NCI-H82 treated with DMSO at 0.1 percent for 48 hours (cell line): Measurements from ENCODE around the gene IWS1.

Experiments used
- DNase-seq: peaks from one replicate; lab custom pipeline; 2025; ENCODE audit not compliant: unreplicated experiment; lab: John Stamatoyannopoulos, UW

Gene IWS1

DNA sequence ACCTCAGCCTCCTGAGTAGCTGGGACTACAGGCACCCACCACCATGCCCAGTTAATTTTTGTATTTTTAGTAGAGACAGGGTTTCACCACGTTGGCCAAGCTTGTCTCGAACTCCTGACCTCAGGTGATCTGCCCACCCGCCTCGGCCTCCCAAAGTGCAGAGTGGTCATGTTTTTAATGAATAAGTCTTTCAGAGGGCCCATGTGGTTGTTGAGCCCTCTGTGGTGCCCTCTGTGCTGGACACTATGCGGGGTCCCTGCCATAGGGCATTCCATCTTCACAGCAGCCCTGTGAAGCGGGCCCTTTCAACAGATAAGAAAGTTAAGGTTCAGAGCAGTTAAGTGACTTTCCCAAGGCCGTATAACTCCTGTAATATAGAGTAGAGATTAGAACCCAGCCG is 35.1 kb upstream of the IWS1 start:
- no peak for DNase-seq

DNA sequence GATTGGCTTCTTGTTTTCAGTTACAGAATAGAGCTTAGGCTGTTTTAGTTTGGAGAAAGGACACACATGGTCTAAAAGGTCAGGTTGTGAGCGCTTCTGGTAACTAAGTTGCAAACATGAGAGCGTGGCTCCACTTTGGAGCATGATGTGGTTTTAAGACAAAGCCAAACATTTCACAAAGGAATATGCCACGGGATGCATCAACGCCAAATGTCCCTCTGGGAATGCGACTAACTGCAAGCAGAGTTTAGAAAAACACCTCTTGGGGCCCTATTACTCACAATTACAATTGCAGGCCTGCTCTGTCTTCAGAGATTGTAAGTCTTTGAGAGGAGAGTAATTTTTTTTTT is 34.6 kb upstream of the IWS1 start:
- DNase-seq, result no peak

DNA sequence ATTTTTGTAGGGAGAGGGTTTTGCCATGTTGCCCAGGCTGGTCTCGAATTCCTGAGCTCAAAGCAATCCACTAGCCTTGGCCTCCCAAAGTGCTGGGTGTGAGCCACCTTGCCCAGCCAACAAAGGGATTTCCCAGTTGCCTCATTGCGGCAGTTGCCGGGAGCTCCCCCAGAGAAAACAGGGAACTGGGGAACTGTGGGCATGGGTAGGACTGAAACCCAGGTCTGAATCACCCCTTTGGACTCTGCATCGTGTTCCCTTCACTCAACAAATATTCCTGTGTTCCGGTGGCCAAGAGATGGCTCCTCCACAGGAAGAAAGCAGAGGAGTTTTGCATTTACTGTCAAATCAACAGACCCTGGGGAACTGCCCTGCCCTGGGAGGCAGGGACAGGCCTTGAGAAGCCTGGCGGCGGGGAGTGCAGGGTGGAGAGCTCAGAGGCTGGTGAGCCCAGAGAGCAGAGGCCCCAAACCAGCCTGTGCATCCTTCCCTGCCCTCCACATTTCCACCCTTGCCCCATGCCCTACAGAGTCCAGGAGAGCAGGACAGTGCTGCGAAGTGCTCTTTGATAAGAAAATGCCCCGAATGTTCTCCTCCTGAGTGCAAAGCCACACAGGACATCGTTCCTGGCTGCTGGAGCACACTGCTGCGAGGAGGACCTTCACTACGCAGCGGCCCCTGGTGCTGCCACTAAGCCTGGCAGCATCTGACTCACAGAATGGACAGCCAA is 34.1 kb upstream of the IWS1 start:
- DNase-seq, result no peak

DNA sequence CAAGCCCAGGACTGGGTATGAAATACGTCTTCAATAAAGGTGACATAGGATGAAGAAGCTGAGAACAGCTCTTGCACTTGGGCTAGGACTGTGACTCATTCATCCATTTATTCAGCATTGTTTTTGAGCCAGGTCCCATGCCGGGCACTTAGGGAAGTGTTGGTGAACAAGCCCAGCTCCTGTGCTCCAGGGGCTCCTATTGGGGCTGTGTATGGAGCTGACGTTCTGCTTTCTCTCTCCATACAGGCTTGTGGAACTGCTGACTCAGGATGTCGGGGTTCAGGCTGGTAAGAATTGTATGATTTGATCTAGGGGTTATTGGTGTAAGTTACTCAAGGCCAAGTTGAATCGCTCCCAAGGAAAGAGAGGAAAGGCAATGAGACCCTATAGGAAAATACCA is 33.2 kb upstream of the IWS1 start:
- no peak for DNase-seq

- DNase-seq, result no peak
These were observed 32.6 kb upstream of the IWS1 start for GRCh38 chr2:127558911-127559310.

GRCh38 chr2:127552846-127553245 is 26.6 kb upstream of the IWS1 start:
- DNase-seq, result no peak

DNA sequence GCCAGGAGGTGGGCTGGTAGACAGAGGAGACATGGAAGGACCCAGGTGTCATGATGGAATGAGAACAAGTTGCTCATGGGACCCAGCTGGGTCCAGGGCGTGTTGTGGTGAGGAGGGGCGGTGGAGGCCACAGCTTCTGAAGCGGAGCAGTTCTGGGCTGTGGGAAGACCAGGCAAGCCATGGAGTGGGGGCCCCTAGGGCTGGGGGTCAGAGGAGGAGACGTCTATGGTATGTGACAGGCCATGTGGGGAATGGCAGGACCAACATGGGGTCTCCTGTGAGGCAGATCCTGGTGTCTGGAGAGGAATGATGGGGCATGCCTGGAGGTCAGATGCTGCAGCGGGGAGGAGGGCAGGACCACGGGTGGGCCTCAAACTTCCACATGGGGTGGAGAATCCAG is 26.0 kb upstream of the IWS1 start:
- DNase-seq, result no peak

GRCh38 chr2:127551221-127551930 is 25.1 kb upstream of the IWS1 start:
- no peak for DNase-seq

DNA sequence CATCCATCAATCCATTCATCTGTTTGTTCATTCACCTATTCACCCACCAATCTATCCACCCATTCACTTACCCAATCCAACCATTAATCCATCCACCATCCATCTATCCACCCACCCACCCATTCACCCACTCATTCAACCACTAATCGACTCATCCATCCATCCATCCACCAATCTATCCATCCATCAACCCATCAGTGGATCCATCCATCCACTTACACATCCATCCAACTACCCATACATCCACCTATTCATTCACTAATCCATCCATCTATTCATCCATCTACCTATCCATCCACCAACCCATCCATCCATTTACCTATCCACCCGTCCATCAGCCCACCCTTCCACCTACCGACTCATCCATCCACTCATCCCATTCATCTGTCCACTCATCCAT is 20.5 kb upstream of the IWS1 start:
- DNase-seq, result no peak

- DNase-seq, result no peak
These were observed 19.5 kb upstream of the IWS1 start for GRCh38 chr2:127545796-127546195.

GRCh38 chr2:127545189-127545588 is 18.9 kb upstream of the IWS1 start:
- no peak for DNase-seq

- peak; percentile 46 for DNase-seq
These were observed 16.8 kb upstream of the IWS1 start for GRCh38 chr2:127543013-127543501.

DNA sequence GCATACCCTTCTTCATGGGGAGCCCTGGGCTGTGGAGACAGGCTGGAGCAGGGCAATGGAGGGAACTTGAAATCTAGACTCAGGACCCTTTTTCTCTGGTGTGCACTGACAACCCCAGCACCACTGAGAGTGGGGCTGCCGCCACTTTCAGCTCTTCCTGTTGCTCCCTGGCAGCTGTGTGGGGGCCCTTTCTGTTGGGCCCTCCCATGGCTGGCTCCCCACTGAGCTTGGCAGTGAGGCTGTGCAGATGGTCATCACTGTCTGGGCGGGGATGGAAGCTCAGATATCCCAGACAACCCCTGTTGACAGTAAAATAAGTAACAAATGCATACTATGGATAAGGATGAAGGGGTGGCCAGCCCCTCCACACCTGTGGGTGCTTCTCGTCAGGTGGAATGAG is 15.9 kb upstream of the IWS1 start:
- DNase-seq, result no peak

GRCh38 chr2:127541809-127542208 is 15.5 kb upstream of the IWS1 start:
- no peak for DNase-seq

DNA sequence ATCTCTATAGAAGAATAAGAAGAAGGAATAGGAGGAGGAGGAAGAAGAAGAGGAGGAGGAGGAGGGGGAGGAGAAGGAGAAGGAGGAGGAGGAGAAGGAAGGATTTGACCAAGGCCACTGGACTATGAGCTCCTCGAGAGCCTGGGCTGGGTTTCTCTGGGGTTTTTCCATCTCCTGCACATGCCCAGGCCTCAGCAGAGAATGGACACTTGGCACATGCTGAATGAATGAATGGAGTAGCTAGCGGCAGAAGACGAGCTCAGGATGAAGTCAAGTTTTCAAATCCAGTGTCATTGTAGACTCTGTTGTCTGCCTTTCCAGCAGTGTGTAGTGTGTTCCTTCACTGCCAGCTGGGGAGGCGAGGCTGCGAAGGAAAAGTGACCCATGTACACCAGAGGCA is 11.4 kb upstream of the IWS1 start:
- DNase-seq, result no peak

- no peak for DNase-seq
These were observed 10.6 kb upstream of the IWS1 start for GRCh38 chr2:127536707-127537541.

DNA sequence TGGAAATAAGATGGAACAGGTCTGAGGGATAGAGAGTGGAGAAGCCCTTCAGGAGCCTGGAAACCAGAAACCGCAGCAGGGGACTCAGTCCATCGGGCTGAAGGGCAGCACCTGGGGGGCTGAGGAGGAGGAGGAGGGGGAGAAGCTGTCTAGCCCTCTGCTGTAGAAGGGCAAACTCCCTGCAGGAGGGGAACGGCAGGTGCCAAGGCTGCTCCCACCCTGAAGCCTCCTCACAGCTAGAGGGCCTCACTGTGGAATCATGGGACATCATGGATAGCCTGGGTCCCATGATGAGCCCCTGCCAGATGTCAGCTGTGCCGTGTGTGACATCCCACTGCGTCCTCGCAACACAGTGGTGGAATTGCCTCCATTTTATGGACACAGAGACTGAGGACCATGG is 9.6 kb upstream of the IWS1 start:
- no peak for DNase-seq

- DNase-seq, result no peak
These were observed 9.2 kb upstream of the IWS1 start, which contains the start of gene MYO7B for GRCh38 chr2:127535422-127535901. Gene MYO7B (plus strand): TSS chr2:127535683. CDS start chr2:127559723, 24,040 bp downstream.

GRCh38 chr2:127532296-127532695 is 6.0 kb upstream of the IWS1 start:
- DNase-seq, result no peak

- DNase-seq, result no peak
These were observed 4.9 kb upstream of the IWS1 start for GRCh38 chr2:127531221-127531648.
